HepG2 (cell line): ENCODE measurements around the gene SHISA4.
"Not testable (repeated sequence)": the region's sequence is repeated elsewhere in the genome, so short reads cannot be mapped to it uniquely, and the experiment has no call there.

Experiments
- ELF1 ChIP-seq: sonication (generic); formaldehyde crosslinking; IDR thresholded peaks from 2 replicates; pipeline ENCODE4 v1.4.0; 2020; ENCODE audit warnings: missing genetic modification reagents
- ELF4 ChIP-seq: sonication (generic); formaldehyde crosslinking; IDR thresholded peaks from 2 replicates; pipeline ENCODE4 v1.5.0; 2020; ENCODE audit warnings: missing genetic modification reagents, mild to moderate bottlenecking, moderate library complexity, borderline replicate concordance
- EZH2 ChIP-seq: conservative IDR thresholded peaks from 2 replicates; pipeline ENCODE4 v1.6.1; 2012; ENCODE audit warnings: mild to moderate bottlenecking, low read depth, low read length, moderate library complexity
- MAX ChIP-seq: IDR thresholded peaks from 2 replicates; pipeline ENCODE4 v1.6.1; 2012; ENCODE audit warnings: inconsistent platforms
- RNF2 ChIP-seq: fragments of 450-650 bp; conservative IDR thresholded peaks from 2 replicates; pipeline ENCODE4 v1.6.1; 2016; ENCODE audit warnings: low read depth
- TAF1 ChIP-seq: sonication (generic); formaldehyde crosslinking; IDR thresholded peaks from 2 replicates; pipeline ENCODE4 v1.4.0; 2020; ENCODE audit warnings: missing genetic modification reagents
- ZNF24 ChIP-seq: fragments of 450-650 bp; IDR thresholded peaks from 2 replicates; pipeline ENCODE4 v1.6.1; 2017; ENCODE audit warnings: antibody characterized with exemption, mild to moderate bottlenecking
- ZNF335 ChIP-seq: sonication (generic); formaldehyde crosslinking; IDR thresholded peaks from 2 replicates; pipeline ENCODE4 v1.4.0; 2020; ENCODE audit warnings: missing genetic modification reagents
- ZNF546 ChIP-seq: sonication (generic); formaldehyde crosslinking; conservative IDR thresholded peaks from 2 replicates; pipeline ENCODE4 v1.8.1; 2023; ENCODE audit warnings: mild to moderate bottlenecking, missing genetic modification reagents
- ZNF672 ChIP-seq: sonication (generic); formaldehyde crosslinking; IDR thresholded peaks from 2 replicates; pipeline ENCODE4 v1.8.1; 2022; ENCODE audit warnings: missing genetic modification reagents
- TF ChIP-seq, protein P1 (sequence below): sonication (generic); formaldehyde crosslinking; IDR thresholded peaks from 2 replicates; pipeline ENCODE4 v1.5.0; 2020; ENCODE audit warnings: mild to moderate bottlenecking, missing genetic modification reagents, moderate library complexity
- TF ChIP-seq, protein P2 (sequence below), 2 experiments: sonication (generic) in 1 of 2; formaldehyde crosslinking in 1 of 2; IDR thresholded peaks; 2 replicates each; pipeline versions ENCODE4 v1.6.1 to v1.9.0; 2014 to 2022; ENCODE audit warnings: antibody characterized with exemption in 1 of 2, borderline replicate concordance in 1 of 2, inconsistent platforms in 1 of 2, low read depth in 1 of 2, missing genetic modification reagents in 1 of 2
- TF ChIP-seq, protein P3 (sequence below): sonication (generic); formaldehyde crosslinking; conservative IDR thresholded peaks from 2 replicates; pipeline ENCODE4 v1.8.1; 2023; ENCODE audit warnings: missing genetic modification reagents
- TF ChIP-seq, protein P4 (sequence below): sonication (generic); formaldehyde crosslinking; IDR thresholded peaks from 2 replicates; pipeline ENCODE4 v1.4.0; 2020; ENCODE audit warnings: missing genetic modification reagents

GRCh38 chr1:201901036-201901435, 12.3 kb downstream of the SHISA4 start:
- TF ChIP-seq, protein P1, sequence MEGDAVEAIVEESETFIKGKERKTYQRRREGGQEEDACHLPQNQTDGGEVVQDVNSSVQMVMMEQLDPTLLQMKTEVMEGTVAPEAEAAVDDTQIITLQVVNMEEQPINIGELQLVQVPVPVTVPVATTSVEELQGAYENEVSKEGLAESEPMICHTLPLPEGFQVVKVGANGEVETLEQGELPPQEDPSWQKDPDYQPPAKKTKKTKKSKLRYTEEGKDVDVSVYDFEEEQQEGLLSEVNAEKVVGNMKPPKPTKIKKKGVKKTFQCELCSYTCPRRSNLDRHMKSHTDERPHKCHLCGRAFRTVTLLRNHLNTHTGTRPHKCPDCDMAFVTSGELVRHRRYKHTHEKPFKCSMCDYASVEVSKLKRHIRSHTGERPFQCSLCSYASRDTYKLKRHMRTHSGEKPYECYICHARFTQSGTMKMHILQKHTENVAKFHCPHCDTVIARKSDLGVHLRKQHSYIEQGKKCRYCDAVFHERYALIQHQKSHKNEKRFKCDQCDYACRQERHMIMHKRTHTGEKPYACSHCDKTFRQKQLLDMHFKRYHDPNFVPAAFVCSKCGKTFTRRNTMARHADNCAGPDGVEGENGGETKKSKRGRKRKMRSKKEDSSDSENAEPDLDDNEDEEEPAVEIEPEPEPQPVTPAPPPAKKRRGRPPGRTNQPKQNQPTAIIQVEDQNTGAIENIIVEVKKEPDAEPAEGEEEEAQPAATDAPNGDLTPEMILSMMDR (CRISPR knock-in tag): not testable (repeated sequence)
- not testable (repeated sequence) for TF ChIP-seq ZNF672 (CRISPR knock-in tag); TAF1; ZNF335; ZNF546; ZNF24; ELF4 (CRISPR knock-in tag); MAX; EZH2; ELF1 (CRISPR knock-in tag); RNF2
- TF ChIP-seq, protein P2, sequence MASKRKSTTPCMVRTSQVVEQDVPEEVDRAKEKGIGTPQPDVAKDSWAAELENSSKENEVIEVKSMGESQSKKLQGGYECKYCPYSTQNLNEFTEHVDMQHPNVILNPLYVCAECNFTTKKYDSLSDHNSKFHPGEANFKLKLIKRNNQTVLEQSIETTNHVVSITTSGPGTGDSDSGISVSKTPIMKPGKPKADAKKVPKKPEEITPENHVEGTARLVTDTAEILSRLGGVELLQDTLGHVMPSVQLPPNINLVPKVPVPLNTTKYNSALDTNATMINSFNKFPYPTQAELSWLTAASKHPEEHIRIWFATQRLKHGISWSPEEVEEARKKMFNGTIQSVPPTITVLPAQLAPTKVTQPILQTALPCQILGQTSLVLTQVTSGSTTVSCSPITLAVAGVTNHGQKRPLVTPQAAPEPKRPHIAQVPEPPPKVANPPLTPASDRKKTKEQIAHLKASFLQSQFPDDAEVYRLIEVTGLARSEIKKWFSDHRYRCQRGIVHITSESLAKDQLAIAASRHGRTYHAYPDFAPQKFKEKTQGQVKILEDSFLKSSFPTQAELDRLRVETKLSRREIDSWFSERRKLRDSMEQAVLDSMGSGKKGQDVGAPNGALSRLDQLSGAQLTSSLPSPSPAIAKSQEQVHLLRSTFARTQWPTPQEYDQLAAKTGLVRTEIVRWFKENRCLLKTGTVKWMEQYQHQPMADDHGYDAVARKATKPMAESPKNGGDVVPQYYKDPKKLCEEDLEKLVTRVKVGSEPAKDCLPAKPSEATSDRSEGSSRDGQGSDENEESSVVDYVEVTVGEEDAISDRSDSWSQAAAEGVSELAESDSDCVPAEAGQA (IDR thresholded peaks at IDR 0.05; ENCODE audit: low read depth): not testable (repeated sequence)
- TF ChIP-seq, protein P2 (CRISPR knock-in tag; IDR thresholded peaks at IDR 0.05; ENCODE audit: borderline replicate concordance): not testable (repeated sequence)
- TF ChIP-seq, protein P3, sequence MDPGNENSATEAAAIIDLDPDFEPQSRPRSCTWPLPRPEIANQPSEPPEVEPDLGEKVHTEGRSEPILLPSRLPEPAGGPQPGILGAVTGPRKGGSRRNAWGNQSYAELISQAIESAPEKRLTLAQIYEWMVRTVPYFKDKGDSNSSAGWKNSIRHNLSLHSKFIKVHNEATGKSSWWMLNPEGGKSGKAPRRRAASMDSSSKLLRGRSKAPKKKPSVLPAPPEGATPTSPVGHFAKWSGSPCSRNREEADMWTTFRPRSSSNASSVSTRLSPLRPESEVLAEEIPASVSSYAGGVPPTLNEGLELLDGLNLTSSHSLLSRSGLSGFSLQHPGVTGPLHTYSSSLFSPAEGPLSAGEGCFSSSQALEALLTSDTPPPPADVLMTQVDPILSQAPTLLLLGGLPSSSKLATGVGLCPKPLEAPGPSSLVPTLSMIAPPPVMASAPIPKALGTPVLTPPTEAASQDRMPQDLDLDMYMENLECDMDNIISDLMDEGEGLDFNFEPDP: not testable (repeated sequence)
- TF ChIP-seq, protein P4, sequence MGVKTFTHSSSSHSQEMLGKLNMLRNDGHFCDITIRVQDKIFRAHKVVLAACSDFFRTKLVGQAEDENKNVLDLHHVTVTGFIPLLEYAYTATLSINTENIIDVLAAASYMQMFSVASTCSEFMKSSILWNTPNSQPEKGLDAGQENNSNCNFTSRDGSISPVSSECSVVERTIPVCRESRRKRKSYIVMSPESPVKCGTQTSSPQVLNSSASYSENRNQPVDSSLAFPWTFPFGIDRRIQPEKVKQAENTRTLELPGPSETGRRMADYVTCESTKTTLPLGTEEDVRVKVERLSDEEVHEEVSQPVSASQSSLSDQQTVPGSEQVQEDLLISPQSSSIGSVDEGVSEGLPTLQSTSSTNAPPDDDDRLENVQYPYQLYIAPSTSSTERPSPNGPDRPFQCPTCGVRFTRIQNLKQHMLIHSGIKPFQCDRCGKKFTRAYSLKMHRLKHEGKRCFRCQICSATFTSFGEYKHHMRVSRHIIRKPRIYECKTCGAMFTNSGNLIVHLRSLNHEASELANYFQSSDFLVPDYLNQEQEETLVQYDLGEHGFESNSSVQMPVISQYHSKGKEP (CRISPR knock-in tag): not testable (repeated sequence)
